A549 (cell line): ENCODE measurements around the gene TEX261.

Experiments
- CEBPB ChIP-seq, 2 experiments: fragments of >200 bp in 1 of 2; sonication (Bioruptor Twin) in 1 of 2; formaldehyde crosslinking in 1 of 2; IDR thresholded peaks; 2 replicates each; pipeline ENCODE4 v1.6.1; 2012 to 2016
- TF ChIP-seq, protein P1 (sequence below): fragments of 200-600 bp; sonication (generic); IDR thresholded peaks from 2 replicates; pipeline ENCODE4 v1.6.1; 2016; ENCODE audit warnings: antibody characterized with exemption, mild to moderate bottlenecking, moderate library complexity
- TF ChIP-seq, protein P2 (sequence below): IDR thresholded peaks from 2 replicates; pipeline ENCODE4 v1.6.1; 2012

DNA sequence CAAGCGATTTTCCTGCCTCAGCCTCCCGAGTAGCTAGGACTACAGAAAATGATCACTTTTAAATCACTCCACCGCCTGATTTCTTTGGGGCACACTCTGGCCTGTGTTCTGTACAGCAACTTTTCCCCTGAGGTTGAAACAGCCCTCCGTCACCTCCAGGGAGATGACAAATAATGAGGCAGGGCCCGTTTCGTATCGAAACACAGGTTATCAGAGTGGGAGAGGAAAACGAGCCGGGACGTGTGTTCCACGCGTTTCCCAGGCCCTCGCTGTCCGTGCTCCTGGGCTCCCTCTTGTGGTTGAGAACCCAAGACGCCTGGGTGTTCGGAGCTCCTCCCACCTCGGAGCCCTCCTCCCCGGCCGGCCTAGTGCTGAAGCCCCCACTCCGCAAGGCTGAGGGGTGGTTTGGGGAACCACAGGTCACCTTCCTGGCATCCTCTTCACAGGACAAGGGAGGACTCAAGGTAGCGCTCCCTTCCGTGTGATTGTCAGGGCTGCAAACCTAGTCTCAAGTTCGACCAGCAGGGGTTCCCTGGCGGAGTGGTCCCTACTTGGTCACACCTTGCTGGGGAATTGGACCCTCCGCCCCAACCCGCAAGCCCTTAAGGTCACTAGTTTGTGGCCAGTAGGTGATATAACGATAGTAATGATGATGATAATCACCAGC, 46.2 kb downstream of the TEX261 start:
- no peak for TF ChIP-seq CEBPB (IDR thresholded peaks at IDR 0.05)
- TF ChIP-seq, protein P1, sequence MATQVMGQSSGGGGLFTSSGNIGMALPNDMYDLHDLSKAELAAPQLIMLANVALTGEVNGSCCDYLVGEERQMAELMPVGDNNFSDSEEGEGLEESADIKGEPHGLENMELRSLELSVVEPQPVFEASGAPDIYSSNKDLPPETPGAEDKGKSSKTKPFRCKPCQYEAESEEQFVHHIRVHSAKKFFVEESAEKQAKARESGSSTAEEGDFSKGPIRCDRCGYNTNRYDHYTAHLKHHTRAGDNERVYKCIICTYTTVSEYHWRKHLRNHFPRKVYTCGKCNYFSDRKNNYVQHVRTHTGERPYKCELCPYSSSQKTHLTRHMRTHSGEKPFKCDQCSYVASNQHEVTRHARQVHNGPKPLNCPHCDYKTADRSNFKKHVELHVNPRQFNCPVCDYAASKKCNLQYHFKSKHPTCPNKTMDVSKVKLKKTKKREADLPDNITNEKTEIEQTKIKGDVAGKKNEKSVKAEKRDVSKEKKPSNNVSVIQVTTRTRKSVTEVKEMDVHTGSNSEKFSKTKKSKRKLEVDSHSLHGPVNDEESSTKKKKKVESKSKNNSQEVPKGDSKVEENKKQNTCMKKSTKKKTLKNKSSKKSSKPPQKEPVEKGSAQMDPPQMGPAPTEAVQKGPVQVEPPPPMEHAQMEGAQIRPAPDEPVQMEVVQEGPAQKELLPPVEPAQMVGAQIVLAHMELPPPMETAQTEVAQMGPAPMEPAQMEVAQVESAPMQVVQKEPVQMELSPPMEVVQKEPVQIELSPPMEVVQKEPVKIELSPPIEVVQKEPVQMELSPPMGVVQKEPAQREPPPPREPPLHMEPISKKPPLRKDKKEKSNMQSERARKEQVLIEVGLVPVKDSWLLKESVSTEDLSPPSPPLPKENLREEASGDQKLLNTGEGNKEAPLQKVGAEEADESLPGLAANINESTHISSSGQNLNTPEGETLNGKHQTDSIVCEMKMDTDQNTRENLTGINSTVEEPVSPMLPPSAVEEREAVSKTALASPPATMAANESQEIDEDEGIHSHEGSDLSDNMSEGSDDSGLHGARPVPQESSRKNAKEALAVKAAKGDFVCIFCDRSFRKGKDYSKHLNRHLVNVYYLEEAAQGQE, result no peak
- TF ChIP-seq, protein P2, sequence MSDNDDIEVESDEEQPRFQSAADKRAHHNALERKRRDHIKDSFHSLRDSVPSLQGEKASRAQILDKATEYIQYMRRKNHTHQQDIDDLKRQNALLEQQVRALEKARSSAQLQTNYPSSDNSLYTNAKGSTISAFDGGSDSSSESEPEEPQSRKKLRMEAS, result peak; percentile 80
